UCSD-AML1 (cell line): ENCODE measurements around the gene PAX2.

Experiments used
- DNase-seq: peaks from one replicate; lab custom pipeline; 2025; ENCODE audit not compliant: unreplicated experiment; lab: John Stamatoyannopoulos, UW

Gene PAX2

GRCh38 chr10:100811261-100811660, 65.9 kb downstream of the PAX2 start:
- DNase-seq = no peak

GRCh38 chr10:100811752-100812750, 66.7 kb downstream of the PAX2 start:
- DNase-seq = no peak

DNA sequence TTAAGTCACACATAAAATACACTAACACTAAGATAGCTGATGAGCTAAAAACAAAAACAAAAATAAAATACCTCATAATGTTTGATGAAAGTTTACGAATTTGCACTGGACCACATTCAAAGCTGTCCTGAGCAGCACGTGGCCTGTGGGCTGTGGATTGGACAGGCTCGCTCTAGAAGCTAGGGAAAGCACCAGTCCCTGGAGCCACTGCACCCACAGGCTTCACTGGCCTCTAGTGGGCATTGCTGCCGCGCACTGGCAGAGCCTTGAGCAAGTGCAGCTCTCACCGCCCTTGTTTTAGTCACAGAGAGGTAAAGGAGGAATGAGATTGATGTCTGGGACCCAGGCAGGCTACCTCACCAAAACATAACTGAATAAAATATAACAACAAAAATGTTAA, 67.6 kb downstream of the PAX2 start:
- no peak for DNase-seq

DNA sequence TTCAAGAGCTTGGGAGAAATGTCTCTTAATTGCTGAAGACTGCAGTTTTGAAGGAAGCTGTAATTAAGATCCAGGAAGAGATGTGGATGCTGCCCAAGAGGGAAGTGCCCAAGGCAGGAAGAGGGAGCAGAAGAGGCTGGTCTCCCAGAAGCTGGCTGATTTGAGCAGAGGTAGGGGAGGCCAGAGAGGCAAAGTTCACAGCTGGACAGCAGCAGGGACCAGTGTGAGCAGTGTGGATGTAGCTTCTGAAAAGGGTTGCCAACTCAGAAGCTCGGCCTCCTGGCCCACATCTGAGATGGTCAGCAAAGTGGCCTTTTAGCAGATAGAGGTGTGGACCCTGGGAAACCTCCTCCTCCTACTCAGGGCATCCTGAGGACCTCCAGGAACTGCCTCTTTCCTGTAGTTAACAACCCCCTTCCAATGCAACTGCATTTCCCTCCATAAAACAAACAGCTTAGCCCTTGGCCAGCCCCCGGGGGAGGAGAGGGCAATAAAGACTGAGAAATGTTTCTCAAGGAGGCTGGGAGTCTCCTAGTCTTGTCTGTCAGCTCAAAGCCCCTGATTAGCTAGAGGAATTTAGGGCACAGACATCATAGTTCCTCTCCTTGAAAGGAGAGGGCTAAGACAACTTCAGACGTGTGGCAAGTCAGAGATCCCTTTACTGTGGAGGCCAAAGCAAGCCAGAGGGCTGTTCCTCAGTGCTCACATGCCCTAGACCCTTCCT, 69.5 kb downstream of the PAX2 start:
- DNase-seq = no peak

GRCh38 chr10:100816671-100817070, 71.3 kb downstream of the PAX2 start:
- no peak for DNase-seq

GRCh38 chr10:100817268-100817839, 72.0 kb downstream of the PAX2 start:
- DNase-seq = no peak

GRCh38 chr10:100819424-100819823, 74.0 kb downstream of the PAX2 start:
- no peak for DNase-seq

DNA sequence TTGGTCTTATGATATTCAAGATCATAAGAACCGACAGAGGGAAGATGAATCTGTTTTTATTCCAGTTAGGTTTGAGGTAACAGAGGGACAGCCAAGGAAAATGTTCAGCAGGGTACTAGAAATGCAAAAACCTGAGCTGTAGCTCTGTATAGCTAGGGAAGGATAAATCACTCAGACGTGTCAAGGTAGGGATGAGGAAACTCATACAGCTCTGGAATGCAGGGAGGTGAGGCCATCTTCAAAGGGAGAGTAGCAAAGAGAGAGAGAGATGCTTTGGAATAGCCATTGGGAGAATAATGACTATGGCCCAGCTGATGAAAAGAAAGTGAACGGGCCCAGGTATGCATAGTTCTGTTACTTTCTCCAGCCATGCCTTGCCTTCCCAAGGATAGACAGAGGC, 77.8 kb downstream of the PAX2 start:
- DNase-seq = no peak

DNA sequence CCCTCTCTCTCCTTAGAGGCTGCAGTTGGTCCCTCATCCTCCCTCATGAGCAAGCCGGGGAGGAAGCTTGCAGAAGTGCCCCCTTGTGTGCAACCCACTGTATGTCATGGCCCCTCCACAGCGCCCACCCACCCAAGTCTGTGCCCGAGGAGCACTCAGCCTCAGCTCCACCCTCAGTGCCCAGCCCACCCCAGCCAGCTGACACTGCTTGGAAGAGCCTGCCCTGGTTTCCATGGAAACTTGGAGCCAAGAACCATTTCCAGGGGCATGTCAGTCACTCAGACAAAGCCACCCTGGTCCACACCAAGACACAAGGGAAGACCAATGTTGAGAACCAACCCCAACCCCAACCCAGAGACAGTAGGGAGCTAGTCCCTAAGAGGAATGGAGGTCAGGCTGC, 79.5 kb downstream of the PAX2 start:
- DNase-seq = no peak

DNA sequence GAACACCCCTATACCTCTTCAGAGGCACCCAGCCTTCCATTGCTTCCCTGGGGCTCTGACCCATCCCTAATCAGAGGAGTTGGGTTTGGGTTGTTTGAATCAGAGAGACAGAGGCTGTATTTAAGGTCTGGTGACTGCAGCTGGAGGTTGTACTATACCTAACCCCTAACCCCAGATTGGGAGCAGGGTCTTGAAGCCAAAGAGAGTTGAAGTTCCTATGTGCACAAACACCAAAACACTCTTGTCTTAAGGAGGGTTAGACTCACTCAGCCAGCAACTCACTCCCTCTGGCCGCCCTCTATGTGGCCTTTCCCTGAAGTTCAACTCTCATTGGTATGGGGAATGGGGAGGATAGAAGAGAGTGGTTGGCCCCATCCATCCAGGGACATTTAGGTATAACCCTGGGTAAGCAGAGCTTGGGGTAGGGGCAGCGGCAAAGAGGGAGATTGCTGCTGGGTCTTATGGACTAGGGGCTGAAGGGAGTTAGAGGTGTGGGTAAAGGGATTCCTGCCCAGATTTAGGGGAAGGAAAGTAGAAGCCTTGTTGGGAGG, 80.0 kb downstream of the PAX2 start:
- no peak for DNase-seq

- DNase-seq = no peak
Observed at GRCh38 chr10:100826031-100826651, 80.8 kb downstream of the PAX2 start.

DNA sequence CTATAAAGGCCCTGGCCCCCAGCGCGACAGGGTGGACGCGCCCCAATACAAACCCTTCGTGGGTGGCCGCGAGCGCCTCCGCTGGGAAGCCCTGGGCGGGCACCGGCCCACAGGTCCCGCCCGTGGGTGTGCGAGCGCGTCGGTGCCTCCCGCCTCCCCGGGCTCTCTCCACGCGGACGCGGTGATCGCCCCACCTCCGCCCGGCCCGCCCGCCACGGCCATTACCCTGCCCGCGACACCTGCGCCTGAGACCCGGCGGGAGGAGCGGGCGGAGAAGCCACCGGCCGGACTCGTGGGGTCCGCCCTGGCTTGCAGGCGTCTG, 81.2 kb downstream of the PAX2 start:
- no peak for DNase-seq

DNA sequence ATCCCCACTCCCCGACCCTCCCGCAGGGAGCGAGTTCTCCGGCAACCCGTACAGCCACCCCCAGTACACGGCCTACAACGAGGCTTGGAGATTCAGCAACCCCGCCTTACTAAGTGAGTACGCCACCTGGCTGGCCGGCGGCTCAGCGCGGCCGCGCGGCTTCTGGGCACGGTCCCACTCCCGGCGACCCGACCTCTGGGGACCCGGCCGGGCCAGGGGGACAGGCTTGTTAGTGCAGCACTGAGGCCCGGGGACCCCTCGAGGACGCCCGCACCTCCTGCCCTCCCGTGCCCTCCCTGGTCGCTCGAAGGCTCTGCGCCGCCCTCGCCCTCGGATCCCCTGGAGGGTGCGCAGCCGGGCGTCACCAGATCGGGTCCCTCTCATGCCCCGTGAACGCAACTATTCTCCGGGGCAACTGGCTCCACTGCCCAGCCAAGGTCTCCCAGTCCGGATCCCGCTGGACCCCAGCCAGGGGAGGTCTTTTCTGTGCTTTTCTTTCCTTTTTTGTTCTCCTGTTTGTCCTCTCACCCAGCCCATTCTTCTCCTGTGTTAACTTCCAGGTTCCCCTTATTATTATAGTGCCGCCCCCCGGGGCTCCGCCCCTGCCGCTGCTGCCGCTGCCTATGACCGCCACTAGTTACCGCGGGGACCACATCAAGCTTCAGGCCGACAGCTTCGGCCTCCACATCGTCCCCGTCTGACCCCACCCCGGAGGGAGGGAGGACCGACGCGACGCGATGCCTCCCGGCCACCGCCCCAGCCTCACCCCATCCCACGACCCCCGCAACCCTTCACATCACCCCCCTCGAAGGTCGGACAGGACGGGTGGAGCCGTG, 81.8 kb downstream of the PAX2 start:
- peak; percentile 40 for DNase-seq

GRCh38 chr10:100827819-100828737, 82.7 kb downstream of the PAX2 start:
- DNase-seq = peak; percentile 53

DNA sequence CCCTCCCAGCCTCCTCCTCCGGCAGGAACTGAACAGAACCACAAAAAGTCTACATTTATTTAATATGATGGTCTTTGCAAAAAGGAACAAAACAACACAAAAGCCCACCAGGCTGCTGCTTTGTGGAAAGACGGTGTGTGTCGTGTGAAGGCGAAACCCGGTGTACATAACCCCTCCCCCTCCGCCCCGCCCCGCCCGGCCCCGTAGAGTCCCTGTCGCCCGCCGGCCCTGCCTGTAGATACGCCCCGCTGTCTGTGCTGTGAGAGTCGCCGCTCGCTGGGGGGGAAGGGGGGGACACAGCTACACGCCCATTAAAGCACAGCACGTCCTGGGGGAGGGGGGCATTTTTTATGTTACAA, 83.3 kb downstream of the PAX2 start:
- no peak for DNase-seq

GRCh38 chr10:100829097-100829870, 83.9 kb downstream of the PAX2 start:
- no peak for DNase-seq

DNA sequence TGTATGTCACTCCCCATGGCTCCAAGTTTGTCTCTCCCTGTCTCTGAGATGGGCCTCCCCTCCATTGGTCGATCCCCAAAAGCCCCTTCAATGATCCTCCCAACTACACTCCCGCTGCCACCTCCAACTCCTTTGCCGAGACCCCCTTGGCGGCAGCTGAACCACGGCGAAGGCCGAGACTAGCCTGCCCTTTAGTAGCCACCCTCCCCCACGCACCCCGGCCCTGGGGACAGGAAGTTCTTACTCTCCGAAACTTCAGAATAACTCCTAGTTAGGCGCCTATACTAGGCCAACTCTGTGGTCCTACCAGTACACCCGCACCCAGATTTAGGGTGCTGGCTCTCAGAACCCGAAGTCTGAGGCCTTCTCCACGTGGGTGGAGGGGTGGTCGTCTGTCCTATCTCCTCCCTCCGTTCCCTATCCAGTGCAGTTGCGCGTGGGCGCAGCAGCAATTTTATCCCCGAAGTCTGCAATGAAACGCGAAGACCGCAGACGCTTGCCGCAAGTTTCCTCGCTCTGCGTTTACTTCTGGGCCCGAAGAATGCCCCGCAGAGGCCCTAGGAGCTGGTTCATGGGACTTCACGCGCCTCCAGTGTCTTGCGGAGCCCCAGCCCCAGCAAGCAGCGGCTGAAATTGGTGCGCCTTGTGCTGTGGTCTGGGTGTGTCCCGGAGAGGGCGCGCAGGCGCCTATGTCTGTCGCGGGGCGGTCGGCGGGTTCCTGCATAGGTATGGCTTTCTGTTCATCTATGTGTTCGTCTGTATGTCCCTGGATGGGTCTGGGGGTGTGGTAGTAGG, 84.7 kb downstream of the PAX2 start:
- DNase-seq = no peak

DNA sequence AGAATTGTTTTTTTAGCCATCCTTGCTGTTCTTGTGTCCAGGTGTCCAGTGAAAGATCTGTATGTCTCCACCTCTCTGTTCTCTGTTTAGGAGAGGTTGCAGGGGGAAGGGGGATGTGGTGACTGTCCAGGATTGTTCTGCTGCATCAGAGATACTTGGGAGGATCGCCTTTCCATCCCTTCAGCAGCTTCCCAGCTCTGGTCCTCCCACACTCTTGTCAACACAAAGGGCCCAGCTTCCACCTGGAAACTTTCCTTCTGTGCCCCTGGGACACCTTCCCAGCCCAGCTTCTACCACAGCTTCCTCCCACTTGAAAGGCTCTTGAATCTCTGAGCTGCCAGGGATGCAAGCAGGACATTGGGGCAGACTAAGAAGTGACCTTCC, 85.3 kb downstream of the PAX2 start:
- DNase-seq = no peak
